Liver (tissue), 9 donors: ENCODE results near the gene CHN1. TPM values are rescaled to one million over a fixed set of nuclear protein-coding genes. Genes with fewer than 3 reads are reported as not detected.

Source experiments
- DNase-seq: peaks from one replicate; pipeline ENCODE4 v3.0.0-alpha.2; 2017; ENCODE audit warnings: low spot score
- H3K27ac ChIP-seq, 2 donors: one replicate each; pipeline ENCODE4 v1.7.0; 2013; ENCODE audit warnings: inconsistent platforms in 2 of 2, low read length in 2 of 2, control low read depth in 1 of 2, low read depth in 1 of 2, mild to moderate bottlenecking in 1 of 2
- H3K27me3 ChIP-seq, 4 donors: one replicate each; pipeline versions ENCODE4 v1.6.1 to v1.7.0; 2013; ENCODE audit warnings: low read length in 3 of 4, inconsistent platforms in 1 of 4, mild to moderate bottlenecking in 1 of 4, moderate library complexity in 1 of 4; ENCODE audit not compliant: control insufficient read depth in 4 of 4, insufficient read depth in 4 of 4
- H3K36me3 ChIP-seq, 4 donors: one replicate each; pipeline versions ENCODE4 v1.6.1 to v1.7.0; 2013; ENCODE audit warnings: low read length in 3 of 4, mild to moderate bottlenecking in 3 of 4, low read depth in 1 of 4, moderate library complexity in 1 of 4; ENCODE audit not compliant: control insufficient read depth in 4 of 4, insufficient read depth in 3 of 4
- H3K4me1 ChIP-seq, 4 donors: one replicate each; pipeline versions ENCODE4 v1.6.1 to v1.7.0; 2013; ENCODE audit warnings: low read length in 3 of 4, mild to moderate bottlenecking in 3 of 4, moderate library complexity in 1 of 4; ENCODE audit not compliant: control insufficient read depth in 4 of 4, insufficient read depth in 4 of 4
- H3K4me3 ChIP-seq, 3 donors: one replicate each; pipeline versions ENCODE4 v1.6.1 to v1.7.0; 2013; ENCODE audit warnings: low read length in 3 of 3, control low read depth in 1 of 3, low read depth in 1 of 3, mild to moderate bottlenecking in 1 of 3
- H3K9ac ChIP-seq, 2 donors: one replicate each; pipeline ENCODE4 v1.7.0; 2013; ENCODE audit warnings: low read length in 2 of 2, mild to moderate bottlenecking in 2 of 2, moderate library complexity in 2 of 2, control low read depth in 1 of 2, low read depth in 1 of 2
- H3K9me3 ChIP-seq, 4 donors: one replicate each; pipeline versions ENCODE4 v1.6.1 to v1.7.0; 2013; ENCODE audit warnings: low read length in 3 of 4; ENCODE audit not compliant: control insufficient read depth in 4 of 4
- EGR1 ChIP-seq, 2 donors: IDR thresholded peaks; 2 replicates each; pipeline ENCODE4 v1.6.1; 2016 to 2018; ENCODE audit warnings: antibody characterized with exemption in 2 of 2, low read depth in 2 of 2
- FOXA1 ChIP-seq: IDR thresholded peaks from 2 replicates; pipeline ENCODE4 v1.6.1; 2016; ENCODE audit warnings: antibody characterized with exemption
- FOXA2 ChIP-seq: IDR thresholded peaks from 2 replicates; pipeline ENCODE4 v1.6.1; 2016; ENCODE audit warnings: antibody characterized with exemption
- HNF4A ChIP-seq, 2 donors: conservative IDR thresholded peaks; 2 replicates each; pipeline ENCODE4 v1.6.1; 2016; ENCODE audit warnings: antibody characterized with exemption in 2 of 2, mild to moderate bottlenecking in 2 of 2
- HNF4G ChIP-seq: IDR thresholded peaks from 2 replicates; pipeline ENCODE4 v1.6.1; 2016; ENCODE audit warnings: antibody characterized with exemption
- NR2F2 ChIP-seq: IDR thresholded peaks from 2 replicates; pipeline ENCODE4 v1.6.1; 2016; ENCODE audit warnings: antibody characterized with exemption
- RAD21 ChIP-seq, 2 donors: IDR thresholded peaks; 2 replicates each; pipeline ENCODE4 v1.6.1; 2016; ENCODE audit warnings: antibody characterized with exemption in 2 of 2, mild to moderate bottlenecking in 2 of 2
- RXRA ChIP-seq, 2 donors: IDR thresholded peaks; 2 replicates each; pipeline ENCODE4 v1.6.1; 2017 to 2018; ENCODE audit warnings: antibody characterized with exemption in 2 of 2, mild to moderate bottlenecking in 1 of 2
- SP1 ChIP-seq: IDR thresholded peaks from 2 replicates; pipeline ENCODE4 v1.6.1; 2018; ENCODE audit warnings: antibody characterized with exemption, mild to moderate bottlenecking
- TAF1 ChIP-seq: conservative IDR thresholded peaks from 2 replicates; pipeline ENCODE4 v1.6.1; 2016; ENCODE audit warnings: antibody characterized with exemption, mild to moderate bottlenecking
- YY1 ChIP-seq: IDR thresholded peaks from 2 replicates; pipeline ENCODE4 v1.6.1; 2016; ENCODE audit warnings: antibody characterized with exemption, mild to moderate bottlenecking
- WGBS: extraction: QIAGEN DNeasy Blood & Tissue Kit; methylation state at CpG from one replicate; pipeline ENCODE4 v1.1.7; 2013; 5-methylcytosine and 5-hydroxymethylcytosine counted together
- polyA plus RNA-seq, 2 donors: library from polyadenylated mRNA; stranded (reverse) in 1 of 2; unstranded in 1 of 2; fragments of 200-250 nt in 1 of 2; fragments of >200 nt in 1 of 2; fragmentation: Nextera tagmentation in 1 of 2; extraction: Ambion mirVana in 1 of 2; gene quantifications; one replicate each; pipeline versions ENCODE4 v1.2.1 to v1.2.3, GENCODE V29; 2013 to 2015
- total RNA-seq, 2 donors: library from RNA; depleted of rRNA; stranded (reverse); fragments of >200 nt; gene quantifications; one replicate each; pipeline ENCODE4 v1.2.3, GENCODE V29; 2014
- TF ChIP-seq, protein P1 (sequence below): IDR thresholded peaks from 2 replicates; pipeline ENCODE4 v1.6.1; 2016; ENCODE audit warnings: antibody characterized with exemption
- TF ChIP-seq, protein P2 (sequence below): IDR thresholded peaks from 2 replicates; pipeline ENCODE4 v1.6.1; 2016; ENCODE audit warnings: antibody characterized with exemption
- TF ChIP-seq, protein P3 (sequence below): IDR thresholded peaks from 2 replicates; pipeline ENCODE4 v1.6.1; 2016; ENCODE audit warnings: antibody characterized with exemption
- TF ChIP-seq, protein P4 (sequence below): IDR thresholded peaks from 2 replicates; pipeline ENCODE4 v1.6.1; 2016; ENCODE audit warnings: antibody characterized with exemption, mild to moderate bottlenecking
- donor health status: healthy.
- donor health status: healthy.
- donor health status: healthy.
- donor health status: healthy.
- donor health status: healthy.

Gene CHN1
- total and polyA plus RNA-seq, 4 donors = 0.66 to 1.6 (median 1.1) TPM

DNA sequence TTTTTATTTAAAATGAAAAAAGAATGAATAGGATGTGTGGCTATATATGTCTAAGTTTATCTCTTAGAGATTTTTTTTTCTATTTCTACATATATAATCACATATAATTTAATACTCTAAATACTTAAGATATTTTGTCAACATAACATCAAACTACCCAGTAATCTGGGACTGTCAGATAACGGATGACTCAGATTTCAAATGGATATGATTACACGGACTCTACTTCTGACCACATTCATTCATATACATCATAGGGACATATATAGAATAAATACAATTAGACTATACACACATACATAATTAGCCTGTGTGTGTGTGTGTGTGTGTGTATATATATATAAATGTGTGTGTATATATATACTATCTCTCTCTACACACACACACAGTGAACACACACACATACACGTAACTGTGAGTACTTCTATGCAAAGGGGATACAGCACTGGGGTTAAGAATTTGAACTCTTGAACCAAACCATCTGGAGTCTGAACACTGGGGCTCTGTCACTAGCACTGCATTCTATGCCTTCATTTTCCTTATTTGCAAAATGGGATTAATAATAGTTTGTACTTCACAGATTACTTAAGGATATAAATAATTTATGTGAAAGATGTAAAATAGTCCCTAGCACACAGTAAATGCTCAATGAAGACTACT lies 59.5 kb downstream of the CHN1 start:
- no peak overlapping the region for H3K9ac ChIP-seq
- TF ChIP-seq FOXA2 (no peak), FOXA1 (no peak), NR2F2 (no peak), RAD21 (IDR thresholded peaks at IDR 0.05) (no peak), EGR1 (IDR thresholded peaks at IDR 0.05; ENCODE audit: low read depth in 2 of 2) (no peak), HNF4G (no peak)
- TF ChIP-seq, protein P1, sequence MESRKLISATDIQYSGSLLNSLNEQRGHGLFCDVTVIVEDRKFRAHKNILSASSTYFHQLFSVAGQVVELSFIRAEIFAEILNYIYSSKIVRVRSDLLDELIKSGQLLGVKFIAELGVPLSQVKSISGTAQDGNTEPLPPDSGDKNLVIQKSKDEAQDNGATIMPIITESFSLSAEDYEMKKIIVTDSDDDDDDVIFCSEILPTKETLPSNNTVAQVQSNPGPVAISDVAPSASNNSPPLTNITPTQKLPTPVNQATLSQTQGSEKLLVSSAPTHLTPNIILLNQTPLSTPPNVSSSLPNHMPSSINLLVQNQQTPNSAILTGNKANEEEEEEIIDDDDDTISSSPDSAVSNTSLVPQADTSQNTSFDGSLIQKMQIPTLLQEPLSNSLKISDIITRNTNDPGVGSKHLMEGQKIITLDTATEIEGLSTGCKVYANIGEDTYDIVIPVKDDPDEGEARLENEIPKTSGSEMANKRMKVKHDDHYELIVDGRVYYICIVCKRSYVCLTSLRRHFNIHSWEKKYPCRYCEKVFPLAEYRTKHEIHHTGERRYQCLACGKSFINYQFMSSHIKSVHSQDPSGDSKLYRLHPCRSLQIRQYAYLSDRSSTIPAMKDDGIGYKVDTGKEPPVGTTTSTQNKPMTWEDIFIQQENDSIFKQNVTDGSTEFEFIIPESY = no peak
- TF ChIP-seq, protein P2, sequence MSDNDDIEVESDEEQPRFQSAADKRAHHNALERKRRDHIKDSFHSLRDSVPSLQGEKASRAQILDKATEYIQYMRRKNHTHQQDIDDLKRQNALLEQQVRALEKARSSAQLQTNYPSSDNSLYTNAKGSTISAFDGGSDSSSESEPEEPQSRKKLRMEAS = no peak

DNA sequence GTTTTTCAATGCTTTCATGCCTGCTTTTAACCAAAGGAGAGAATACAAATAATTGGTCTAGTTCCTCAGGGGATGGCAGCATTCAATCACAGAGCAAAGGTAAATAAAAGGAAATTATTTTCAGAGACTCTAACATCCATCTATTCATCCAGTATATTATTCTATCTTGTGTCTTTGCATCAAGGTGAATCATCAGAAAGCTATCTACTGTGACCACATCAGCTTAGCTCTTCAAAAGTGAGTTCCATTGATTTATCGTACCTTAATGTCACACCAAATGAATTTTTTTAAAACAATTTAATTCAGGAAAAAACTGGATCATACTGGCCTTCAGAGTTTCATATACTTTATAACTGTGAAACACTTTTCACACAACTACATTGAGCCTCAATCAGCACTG lies 66.1 kb downstream of the CHN1 start:
- Histone ChIP-seq H3K27me3 (no peaks in the 10 kb centered on the region), H3K27ac (no peak overlapping the region), H3K9ac (no peak overlapping the region), H3K9me3 (peaks cover 0 to 3% (median 0%) of the 10 kb centered on the region in 4 donors), H3K36me3 (no peaks in the 10 kb centered on the region), H3K4me1 (no peaks in the 10 kb centered on the region), H3K4me3 (no peak overlapping the region)
- no peak for DNase-seq
- TF ChIP-seq, protein P3, sequence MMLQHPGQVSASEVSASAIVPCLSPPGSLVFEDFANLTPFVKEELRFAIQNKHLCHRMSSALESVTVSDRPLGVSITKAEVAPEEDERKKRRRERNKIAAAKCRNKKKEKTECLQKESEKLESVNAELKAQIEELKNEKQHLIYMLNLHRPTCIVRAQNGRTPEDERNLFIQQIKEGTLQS = no peak
- no peak for TF ChIP-seq RAD21 (IDR thresholded peaks at IDR 0.05)
- TF ChIP-seq RXRA (IDR thresholded peaks at IDR 0.05) = no peak
- no peak for TF ChIP-seq TAF1
- TF ChIP-seq NR2F2 = no peak
- TF ChIP-seq, protein P2 = no peak
- TF ChIP-seq, protein P1 = no peak
- no peak for TF ChIP-seq SP1
- TF ChIP-seq YY1 = no peak
- TF ChIP-seq, protein P4, sequence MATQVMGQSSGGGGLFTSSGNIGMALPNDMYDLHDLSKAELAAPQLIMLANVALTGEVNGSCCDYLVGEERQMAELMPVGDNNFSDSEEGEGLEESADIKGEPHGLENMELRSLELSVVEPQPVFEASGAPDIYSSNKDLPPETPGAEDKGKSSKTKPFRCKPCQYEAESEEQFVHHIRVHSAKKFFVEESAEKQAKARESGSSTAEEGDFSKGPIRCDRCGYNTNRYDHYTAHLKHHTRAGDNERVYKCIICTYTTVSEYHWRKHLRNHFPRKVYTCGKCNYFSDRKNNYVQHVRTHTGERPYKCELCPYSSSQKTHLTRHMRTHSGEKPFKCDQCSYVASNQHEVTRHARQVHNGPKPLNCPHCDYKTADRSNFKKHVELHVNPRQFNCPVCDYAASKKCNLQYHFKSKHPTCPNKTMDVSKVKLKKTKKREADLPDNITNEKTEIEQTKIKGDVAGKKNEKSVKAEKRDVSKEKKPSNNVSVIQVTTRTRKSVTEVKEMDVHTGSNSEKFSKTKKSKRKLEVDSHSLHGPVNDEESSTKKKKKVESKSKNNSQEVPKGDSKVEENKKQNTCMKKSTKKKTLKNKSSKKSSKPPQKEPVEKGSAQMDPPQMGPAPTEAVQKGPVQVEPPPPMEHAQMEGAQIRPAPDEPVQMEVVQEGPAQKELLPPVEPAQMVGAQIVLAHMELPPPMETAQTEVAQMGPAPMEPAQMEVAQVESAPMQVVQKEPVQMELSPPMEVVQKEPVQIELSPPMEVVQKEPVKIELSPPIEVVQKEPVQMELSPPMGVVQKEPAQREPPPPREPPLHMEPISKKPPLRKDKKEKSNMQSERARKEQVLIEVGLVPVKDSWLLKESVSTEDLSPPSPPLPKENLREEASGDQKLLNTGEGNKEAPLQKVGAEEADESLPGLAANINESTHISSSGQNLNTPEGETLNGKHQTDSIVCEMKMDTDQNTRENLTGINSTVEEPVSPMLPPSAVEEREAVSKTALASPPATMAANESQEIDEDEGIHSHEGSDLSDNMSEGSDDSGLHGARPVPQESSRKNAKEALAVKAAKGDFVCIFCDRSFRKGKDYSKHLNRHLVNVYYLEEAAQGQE = no peak
- no peak for TF ChIP-seq HNF4G
- no peak for TF ChIP-seq HNF4A (conservative IDR thresholded peaks at IDR 0.05)
- no peak for TF ChIP-seq FOXA1
- WGBS = 94% methylated on average over 1 of the region's 1 CpG

More for the DNA sequence above, 59.5 kb downstream of the CHN1 start:
- Histone ChIP-seq H3K4me3 (no peak overlapping the region), H3K9me3 (no peaks in the 10 kb centered on the region), H3K27me3 (no peaks in the 10 kb centered on the region), H3K36me3 (no peaks in the 10 kb centered on the region), H3K4me1 (no peaks in the 10 kb centered on the region), H3K27ac (no peak overlapping the region)
- no peak for DNase-seq
- 94% methylated on average over 3 of the region's 3 CpGs for WGBS
